Type B pancreatic cell (in vitro differentiated cells): Measurements from ENCODE around the gene RPE. TPM values are rescaled to one million over a fixed set of nuclear protein-coding genes. Genes with fewer than 3 reads are reported as not detected.

Source experiments
- DNase-seq: peaks from one replicate; pipeline ENCODE4 v3.0.0; 2021; ENCODE audit warnings: mixed read lengths; ENCODE audit not compliant: unreplicated experiment; ENCODE audit errors: extremely low spot score
- H3K27ac Mint-ChIP-seq: 2 replicates; pipeline ENCODE4 v1.8.0; 2021; ENCODE audit warnings: mild to moderate bottlenecking, mixed read lengths
- H3K27me3 Mint-ChIP-seq: 2 replicates; pipeline ENCODE4 v1.8.0; 2021; ENCODE audit warnings: mixed read lengths
- H3K36me3 Mint-ChIP-seq: 2 replicates; pipeline ENCODE4 v1.8.0; 2021; ENCODE audit warnings: mixed read lengths
- H3K4me1 Mint-ChIP-seq: one replicate; pipeline ENCODE4 v1.8.0; 2021; ENCODE audit warnings: mixed read lengths; ENCODE audit not compliant: unreplicated experiment
- H3K4me3 Mint-ChIP-seq: 2 replicates; pipeline ENCODE4 v1.8.0; 2021; ENCODE audit warnings: mild to moderate bottlenecking, mixed read lengths
- H3K9me3 Mint-ChIP-seq: 2 replicates; pipeline ENCODE4 v1.8.0; 2021; ENCODE audit warnings: mixed read lengths
- total RNA-seq: library from RNA; stranded (reverse); gene quantifications from 2 replicates; pipeline ENCODE4 v1.2.1, GENCODE V29; 2021; ENCODE audit warnings: low replicate concordance
- TF ChIP-seq, protein P1 (sequence below): fragments of 200-600 bp; sonication (generic); conservative IDR thresholded peaks from 2 replicates; pipeline ENCODE4 v1.5.0; 2021; ENCODE audit warnings: antibody characterized with exemption, mild to moderate bottlenecking

Gene RPE
- total RNA-seq, 1 donor from 2014 or later = 53.7 TPM

DNA sequence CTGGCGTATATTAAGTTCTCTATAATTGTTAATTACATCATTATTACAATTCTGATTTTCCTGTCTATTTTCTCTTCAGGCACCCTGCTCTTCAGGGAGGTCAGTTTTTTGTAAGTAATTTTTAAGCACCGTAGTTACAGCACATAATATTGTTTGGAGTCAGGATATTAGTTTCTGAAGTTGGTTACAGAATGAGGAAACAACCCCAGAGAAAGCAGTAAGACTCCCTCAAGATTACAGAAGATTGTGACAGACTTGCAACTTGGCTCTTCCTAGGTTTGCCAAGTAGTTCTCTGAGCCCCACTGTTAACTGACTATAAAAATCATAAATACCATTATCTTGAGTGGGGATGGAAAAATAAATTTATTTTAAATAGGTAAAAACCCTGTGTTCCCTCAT is 921 bp downstream of the RPE start:
- Mint-ChIP-seq H3K9me3 (no peaks in the 10 kb centered on the region), H3K36me3 (no peaks in the 10 kb centered on the region), H3K27ac (peak overlapping the region; percentile 88), H3K27me3 (no peaks in the 10 kb centered on the region), H3K4me3 (peak overlapping the region; percentile 91), H3K4me1 (peaks cover 25% of the 10 kb centered on the region)
- TF ChIP-seq, protein P1, sequence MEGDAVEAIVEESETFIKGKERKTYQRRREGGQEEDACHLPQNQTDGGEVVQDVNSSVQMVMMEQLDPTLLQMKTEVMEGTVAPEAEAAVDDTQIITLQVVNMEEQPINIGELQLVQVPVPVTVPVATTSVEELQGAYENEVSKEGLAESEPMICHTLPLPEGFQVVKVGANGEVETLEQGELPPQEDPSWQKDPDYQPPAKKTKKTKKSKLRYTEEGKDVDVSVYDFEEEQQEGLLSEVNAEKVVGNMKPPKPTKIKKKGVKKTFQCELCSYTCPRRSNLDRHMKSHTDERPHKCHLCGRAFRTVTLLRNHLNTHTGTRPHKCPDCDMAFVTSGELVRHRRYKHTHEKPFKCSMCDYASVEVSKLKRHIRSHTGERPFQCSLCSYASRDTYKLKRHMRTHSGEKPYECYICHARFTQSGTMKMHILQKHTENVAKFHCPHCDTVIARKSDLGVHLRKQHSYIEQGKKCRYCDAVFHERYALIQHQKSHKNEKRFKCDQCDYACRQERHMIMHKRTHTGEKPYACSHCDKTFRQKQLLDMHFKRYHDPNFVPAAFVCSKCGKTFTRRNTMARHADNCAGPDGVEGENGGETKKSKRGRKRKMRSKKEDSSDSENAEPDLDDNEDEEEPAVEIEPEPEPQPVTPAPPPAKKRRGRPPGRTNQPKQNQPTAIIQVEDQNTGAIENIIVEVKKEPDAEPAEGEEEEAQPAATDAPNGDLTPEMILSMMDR = no peak
- DNase-seq = no peak

DNA sequence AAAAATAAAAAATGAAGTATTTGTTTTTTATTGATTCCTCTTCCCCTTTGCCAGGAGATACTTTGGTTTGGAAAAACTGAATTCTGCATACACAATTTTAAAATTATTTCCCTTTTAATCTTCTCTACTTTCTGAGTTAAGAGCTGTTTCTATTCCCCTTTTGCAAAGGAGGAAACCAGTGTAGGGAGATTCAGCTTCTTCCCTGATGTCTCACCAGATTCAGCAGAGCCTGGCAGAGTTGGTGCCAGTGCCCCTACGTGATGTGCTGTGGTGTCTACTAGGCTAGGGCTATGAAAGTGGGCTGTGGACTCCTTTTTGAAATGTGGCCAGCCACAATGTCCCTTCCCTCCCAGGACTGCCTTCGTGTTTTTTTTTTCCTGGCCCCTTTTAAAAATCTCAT is 2.4 kb downstream of the RPE start:
- Mint-ChIP-seq H3K27me3 (no peaks in the 10 kb centered on the region), H3K27ac (no peak overlapping the region), H3K36me3 (peaks cover 2% of the 10 kb centered on the region), H3K9me3 (no peaks in the 10 kb centered on the region), H3K4me3 (peak overlapping the region; percentile 62), H3K4me1 (peaks cover 25% of the 10 kb centered on the region)
- TF ChIP-seq, protein P1 = no peak
- no peak for DNase-seq

DNA sequence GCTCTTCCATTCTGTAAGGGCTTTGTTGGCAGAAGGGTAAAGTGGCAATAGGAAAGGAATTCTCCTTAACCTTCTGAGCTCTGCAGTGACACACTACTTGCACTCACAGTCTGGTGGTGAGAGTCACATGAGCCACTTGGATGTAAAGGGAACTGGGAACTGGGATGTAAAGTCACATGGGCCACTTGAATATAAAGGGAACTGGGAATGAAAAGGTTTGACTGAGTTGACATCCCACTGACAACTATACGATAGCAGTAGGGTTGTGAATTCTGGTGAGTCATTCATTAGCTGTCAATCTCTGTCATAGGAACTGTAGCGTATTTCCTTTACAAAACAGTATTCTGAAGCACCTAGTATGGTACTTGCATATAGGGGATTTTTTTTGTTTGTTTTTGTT is 5.5 kb downstream of the RPE start:
- H3K27me3 Mint-ChIP-seq = no peaks in the 10 kb centered on the region
- no peak overlapping the region for H3K4me3 Mint-ChIP-seq
- H3K9me3 Mint-ChIP-seq = no peaks in the 10 kb centered on the region
- TF ChIP-seq, protein P1 = no peak
- no peak overlapping the region for H3K27ac Mint-ChIP-seq
- peaks cover 19% of the 10 kb centered on the region for H3K4me1 Mint-ChIP-seq
- no peak for DNase-seq
- H3K36me3 Mint-ChIP-seq = peaks cover 16% of the 10 kb centered on the region

DNA sequence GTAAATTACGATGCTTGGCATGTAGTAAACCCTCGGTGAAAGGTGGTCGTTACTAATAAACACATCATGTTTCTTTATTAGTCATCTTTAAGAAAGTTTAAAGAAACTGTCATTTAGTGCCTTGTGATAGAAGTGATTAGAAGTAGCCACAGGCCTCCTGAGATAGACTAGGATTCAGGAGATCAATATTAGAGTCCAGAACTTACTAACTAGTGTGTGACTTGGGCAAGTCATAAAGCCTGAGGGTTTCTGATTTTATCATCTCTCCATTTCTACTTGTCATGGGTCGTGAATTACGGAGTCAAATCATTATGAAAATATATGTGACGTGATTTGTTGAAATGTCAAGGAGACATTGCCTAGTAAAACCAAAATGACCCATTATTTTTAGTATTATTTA is 6.7 kb downstream of the RPE start:
- no peak overlapping the region for H3K27ac Mint-ChIP-seq
- peaks cover 17% of the 10 kb centered on the region for H3K4me1 Mint-ChIP-seq
- H3K9me3 Mint-ChIP-seq = no peaks in the 10 kb centered on the region
- peaks cover 16% of the 10 kb centered on the region for H3K36me3 Mint-ChIP-seq
- no peak overlapping the region for H3K4me3 Mint-ChIP-seq
- H3K27me3 Mint-ChIP-seq = no peaks in the 10 kb centered on the region
- no peak for DNase-seq
- TF ChIP-seq, protein P1 = no peak

DNA sequence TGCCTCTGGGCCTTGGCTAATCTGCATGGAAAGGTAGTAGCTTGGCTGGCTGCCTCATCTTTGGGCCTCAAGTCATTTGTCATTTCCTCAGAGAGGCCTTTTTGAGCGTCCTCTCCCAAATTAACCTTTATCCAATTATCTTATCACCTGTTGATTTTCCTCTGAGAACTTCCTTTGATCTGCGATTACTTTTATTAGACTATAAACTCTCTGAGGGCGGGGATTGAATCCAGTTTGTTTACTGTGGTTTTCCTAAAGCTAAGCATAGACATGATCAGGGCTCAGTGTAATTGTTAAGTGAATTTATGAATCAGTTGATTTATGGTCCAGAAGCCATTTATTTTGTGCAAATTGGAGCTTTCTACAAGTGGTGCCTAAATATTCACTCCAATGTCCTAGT is 7.5 kb downstream of the RPE start:
- Mint-ChIP-seq H3K4me3 (no peak overlapping the region), H3K9me3 (no peaks in the 10 kb centered on the region), H3K27me3 (no peaks in the 10 kb centered on the region), H3K27ac (no peak overlapping the region), H3K36me3 (peaks cover 19% of the 10 kb centered on the region), H3K4me1 (peaks cover 9% of the 10 kb centered on the region)
- DNase-seq = no peak
- TF ChIP-seq, protein P1 = no peak

DNA sequence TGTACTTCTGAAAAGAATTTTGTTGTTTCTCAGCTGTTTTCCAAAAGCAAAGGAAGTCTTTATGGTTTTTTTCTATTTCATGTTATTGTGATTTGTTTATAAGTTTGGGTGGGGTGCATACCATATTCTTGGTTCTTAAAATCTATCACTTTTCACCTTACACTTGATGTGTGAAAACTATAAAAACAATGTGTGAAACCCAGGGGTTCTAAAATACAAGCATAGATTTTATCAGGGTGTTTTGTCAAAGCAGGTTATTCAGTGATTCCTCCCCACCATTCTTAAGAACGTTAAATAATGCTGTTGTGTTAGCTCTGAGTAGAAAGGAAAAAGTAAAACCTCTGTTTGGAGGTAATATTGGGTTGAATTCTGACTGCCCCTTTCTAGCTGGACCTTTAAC is 17.7 kb downstream of the RPE start:
- no peak overlapping the region for H3K4me3 Mint-ChIP-seq
- DNase-seq = no peak
- no peaks in the 10 kb centered on the region for H3K27me3 Mint-ChIP-seq
- no peaks in the 10 kb centered on the region for H3K9me3 Mint-ChIP-seq
- TF ChIP-seq, protein P1 = no peak
- H3K4me1 Mint-ChIP-seq = no peaks in the 10 kb centered on the region
- peaks cover 17% of the 10 kb centered on the region for H3K36me3 Mint-ChIP-seq
- H3K27ac Mint-ChIP-seq = no peak overlapping the region
